Neuronal stem cell (in vitro differentiated cells): ENCODE measurements around the gene MORN5.

Experiments
- DNase-seq: peaks from one replicate; pipeline ENCODE4 v3.0.0-alpha.2; 2013; ENCODE audit warnings: low spot score
- H2AFZ ChIP-seq: one replicate; pipeline ENCODE4 v1.6.1; 2013; ENCODE audit warnings: mild to moderate bottlenecking, low read length, inconsistent platforms
- H2AK5ac ChIP-seq: 2 replicates; pipeline ENCODE4 v1.6.1; 2013; ENCODE audit warnings: low read depth, mild to moderate bottlenecking, inconsistent platforms, low read length, moderate library complexity, mixed read lengths
- H2BK120ac ChIP-seq: 2 replicates; pipeline ENCODE4 v1.6.1; 2013; ENCODE audit warnings: low read depth, mild to moderate bottlenecking, inconsistent platforms, low read length, moderate library complexity, mixed read lengths
- H2BK12ac ChIP-seq: one replicate; pipeline ENCODE4 v1.6.1; 2013; ENCODE audit warnings: low read length, inconsistent platforms
- H2BK15ac ChIP-seq: 2 replicates; pipeline ENCODE4 v1.6.1; 2013; ENCODE audit warnings: mild to moderate bottlenecking, low read length, inconsistent platforms, mixed read lengths
- H2BK5ac ChIP-seq: one replicate; pipeline ENCODE4 v1.6.1; 2013; ENCODE audit warnings: inconsistent platforms, mild to moderate bottlenecking, low read length, moderate library complexity
- H3K14ac ChIP-seq: one replicate; pipeline ENCODE4 v1.6.1; 2013; ENCODE audit warnings: low read length, inconsistent platforms
- H3K18ac ChIP-seq: 2 replicates; pipeline ENCODE4 v1.6.1; 2013; ENCODE audit warnings: low read length, inconsistent platforms
- H3K23ac ChIP-seq: 2 replicates; pipeline ENCODE4 v1.6.1; 2013; ENCODE audit warnings: low read depth, mild to moderate bottlenecking, mixed read lengths, low read length, inconsistent platforms; ENCODE audit not compliant: poor library complexity
- H3K27ac ChIP-seq: replicated peaks from 3 replicates; pipeline ENCODE4 v1.5.1; 2013; ENCODE audit warnings: low read length, inconsistent platforms
- H3K27me3 ChIP-seq, 3 experiments: 2 replicates each; pipeline ENCODE4 v1.6.1; 2013; ENCODE audit warnings: low read length in 3 of 3, mild to moderate bottlenecking in 2 of 3, inconsistent platforms in 1 of 3, low read depth in 1 of 3, mixed read lengths in 1 of 3, moderate library complexity in 1 of 3; ENCODE audit not compliant: control insufficient read depth in 3 of 3, insufficient read depth in 3 of 3
- H3K36me3 ChIP-seq, 2 donors: replicated peaks in 1 of 2; 2 replicates each; pipeline ENCODE4 v1.6.1; 2013; ENCODE audit warnings: low read length in 2 of 2; ENCODE audit not compliant: control insufficient read depth in 2 of 2, insufficient read depth in 2 of 2
- H3K4ac ChIP-seq: 2 replicates; pipeline ENCODE4 v1.6.1; 2013; ENCODE audit warnings: inconsistent platforms, mild to moderate bottlenecking, low read length, moderate library complexity
- H3K4me1 ChIP-seq, 2 donors: 1 replicate in 1 of 2; 2 replicates in 1 of 2; pipeline ENCODE4 v1.6.1; 2013; ENCODE audit warnings: low read length in 2 of 2, low read depth in 1 of 2; ENCODE audit not compliant: control insufficient read depth in 2 of 2, insufficient read depth in 1 of 2
- H3K4me2 ChIP-seq: one replicate; pipeline ENCODE4 v1.6.1; 2013; ENCODE audit warnings: mild to moderate bottlenecking, low read length, inconsistent platforms; ENCODE audit not compliant: insufficient read depth, poor library complexity, severe bottlenecking
- H3K4me3 ChIP-seq, 2 donors: 2 replicates each; pipeline ENCODE4 v1.5.1; 2013; ENCODE audit warnings: low read length in 2 of 2, mild to moderate bottlenecking in 2 of 2, inconsistent platforms in 1 of 2, moderate library complexity in 1 of 2
- H3K79me1 ChIP-seq: one replicate; pipeline ENCODE4 v1.6.1; 2013; ENCODE audit warnings: low read depth, mild to moderate bottlenecking, inconsistent platforms, low read length, moderate library complexity
- H3K9ac ChIP-seq: one replicate; pipeline ENCODE4 v1.6.1; 2013; ENCODE audit warnings: mild to moderate bottlenecking, low read depth, low read length, inconsistent platforms; ENCODE audit not compliant: poor library complexity
- H3K9me3 ChIP-seq, 2 donors: replicated peaks in 1 of 2; 2 replicates each; pipeline versions ENCODE3 to v1.6.1; 2013; ENCODE audit warnings: low read length in 2 of 2, mild to moderate bottlenecking in 2 of 2, inconsistent platforms in 1 of 2, low read depth in 1 of 2, mixed read lengths in 1 of 2, moderate library complexity in 1 of 2; ENCODE audit not compliant: control insufficient read depth in 2 of 2, insufficient read depth in 1 of 2
- H4K8ac ChIP-seq: one replicate; pipeline ENCODE4 v1.6.1; 2013; ENCODE audit warnings: low read depth, mild to moderate bottlenecking, inconsistent platforms, low read length, moderate library complexity
- H4K91ac ChIP-seq: one replicate; pipeline ENCODE4 v1.6.1; 2013; ENCODE audit warnings: low read length, low read depth, mild to moderate bottlenecking, inconsistent platforms; ENCODE audit not compliant: poor library complexity
- WGBS, 2 donors: extraction: QIAGEN DNeasy Blood & Tissue Kit; methylation state at CpG; one replicate each; pipeline ENCODE4 v1.1.7; 2013; ENCODE audit warnings: missing lambda C conversion rate in 2 of 2, mixed read lengths in 1 of 2; ENCODE audit not compliant: insufficient read length in 2 of 2, insufficient replicate concordance in 1 of 2; ENCODE audit errors: extremely low coverage in 2 of 2; 5-methylcytosine and 5-hydroxymethylcytosine counted together

Gene MORN5

DNA sequence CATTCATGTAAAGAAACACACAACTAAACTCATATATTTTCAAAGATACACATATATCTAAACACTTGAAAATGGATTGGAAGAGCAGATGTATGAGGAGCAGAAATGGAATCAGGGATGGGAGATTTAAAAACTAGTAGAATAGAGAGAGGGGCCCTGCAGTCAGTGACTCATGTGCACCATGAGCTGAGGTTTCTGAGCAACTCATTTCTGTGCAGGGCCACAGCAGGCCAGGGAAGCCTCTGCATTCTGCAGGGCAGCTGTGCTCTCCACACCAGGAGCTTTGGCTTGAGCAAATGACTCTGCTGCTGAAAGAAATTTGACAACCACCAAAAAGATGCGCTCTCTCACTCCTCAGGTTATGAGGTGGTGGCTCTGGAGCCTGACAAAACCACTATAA, 41.9 kb downstream of the MORN5 start:
- no peak overlapping the region for H4K8ac ChIP-seq
- H2AK5ac ChIP-seq, result no peak overlapping the region
- no peak overlapping the region for H2BK15ac ChIP-seq
- no peak overlapping the region for H3K18ac ChIP-seq
- H2BK12ac ChIP-seq, result no peak overlapping the region
- WGBS, 2 donors, result no CpG with 5 or more reads among the region's 1 CpG
- H2AFZ ChIP-seq, result no peak overlapping the region
- no peak overlapping the region for H2BK5ac ChIP-seq
- no peak overlapping the region for H3K9ac ChIP-seq
- H3K79me1 ChIP-seq, result no peaks in the 10 kb centered on the region
- H3K27me3 ChIP-seq, result peaks cover 0 to 92% (median 0%) of the 10 kb centered on the region in 3 experiments
- no peak overlapping the region for H3K27ac ChIP-seq
- peaks cover 0 to 6% of the 10 kb centered on the region in 2 donors for H3K4me1 ChIP-seq
- H3K4ac ChIP-seq, result no peak overlapping the region
- H3K4me3 ChIP-seq, result no peak overlapping the region
- peaks cover 0 to under 1% of the 10 kb centered on the region in 2 donors for H3K9me3 ChIP-seq
- H4K91ac ChIP-seq, result no peak overlapping the region
- no peak overlapping the region for H2BK120ac ChIP-seq
- H3K14ac ChIP-seq, result no peak overlapping the region
- no peaks in the 10 kb centered on the region for H3K36me3 ChIP-seq
- no peak overlapping the region for H3K4me2 ChIP-seq
- H3K23ac ChIP-seq, result no peak overlapping the region
- no peak for DNase-seq

DNA sequence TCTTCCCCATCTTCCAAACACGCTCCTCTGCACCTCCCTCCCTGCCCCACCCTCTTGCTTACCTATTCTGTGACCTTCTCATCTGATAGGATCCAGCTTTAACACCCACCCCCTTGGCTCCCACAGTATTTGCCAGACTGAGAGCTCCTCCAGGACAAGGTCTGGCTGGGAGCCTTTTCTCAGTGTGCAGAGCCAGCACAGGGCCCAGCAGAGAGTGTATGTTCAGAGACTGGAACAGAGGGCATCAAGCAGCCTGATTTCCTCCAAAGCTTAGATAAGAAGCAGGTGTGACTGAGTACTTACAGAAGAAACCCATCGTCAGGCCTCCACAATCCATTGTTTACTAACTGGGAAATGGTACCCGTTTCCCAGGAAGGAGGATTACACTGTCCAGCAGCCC, 42.4 kb downstream of the MORN5 start:
- H3K4me3 ChIP-seq, result no peak overlapping the region
- 100% methylated on average over 1 of the region's 3 CpGs; no CpG with 5 or more reads in 1 of the 2 donors for WGBS, 2 donors
- H2AFZ ChIP-seq, result no peak overlapping the region
- H3K18ac ChIP-seq, result no peak overlapping the region
- no peaks in the 10 kb centered on the region for H3K79me1 ChIP-seq
- no peak overlapping the region for H2BK15ac ChIP-seq
- peaks cover under 1 to 6% of the 10 kb centered on the region in 2 donors for H3K4me1 ChIP-seq
- H3K9me3 ChIP-seq, result peaks cover 0 to 3% of the 10 kb centered on the region in 2 donors
- H2BK5ac ChIP-seq, result no peak overlapping the region
- no peak overlapping the region for H3K9ac ChIP-seq
- H3K27me3 ChIP-seq, result peaks cover 0 to 93% (median 0%) of the 10 kb centered on the region in 3 experiments
- no peak overlapping the region for H2AK5ac ChIP-seq
- no peak overlapping the region for H4K8ac ChIP-seq
- no peak overlapping the region for H3K27ac ChIP-seq
- H3K4ac ChIP-seq, result no peak overlapping the region
- H3K14ac ChIP-seq, result no peak overlapping the region
- no peak overlapping the region for H4K91ac ChIP-seq
- no peak for DNase-seq
- H3K23ac ChIP-seq, result no peak overlapping the region
- no peak overlapping the region for H2BK12ac ChIP-seq
- no peaks in the 10 kb centered on the region for H3K36me3 ChIP-seq
- H3K4me2 ChIP-seq, result no peak overlapping the region
- H2BK120ac ChIP-seq, result no peak overlapping the region

DNA sequence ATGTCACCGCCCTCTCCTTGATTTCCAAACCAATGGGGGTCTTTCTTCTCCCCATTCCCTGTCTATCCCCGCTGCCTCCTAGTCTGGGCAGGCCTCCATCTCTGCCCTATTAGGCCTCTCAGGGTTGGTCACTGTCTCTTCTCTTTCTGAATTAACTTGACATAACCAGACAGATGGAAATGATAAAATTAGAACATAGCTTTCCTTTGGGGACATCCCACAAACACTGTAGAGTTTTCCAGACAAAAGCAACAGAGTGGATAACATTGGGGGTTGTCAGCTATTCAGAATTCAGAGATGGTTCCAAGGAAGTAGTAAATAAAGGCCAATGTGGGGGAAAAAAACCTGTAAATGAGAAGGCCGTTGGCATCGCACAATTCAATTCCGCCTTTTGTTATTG, 44.3 kb downstream of the MORN5 start:
- no peak for DNase-seq

DNA sequence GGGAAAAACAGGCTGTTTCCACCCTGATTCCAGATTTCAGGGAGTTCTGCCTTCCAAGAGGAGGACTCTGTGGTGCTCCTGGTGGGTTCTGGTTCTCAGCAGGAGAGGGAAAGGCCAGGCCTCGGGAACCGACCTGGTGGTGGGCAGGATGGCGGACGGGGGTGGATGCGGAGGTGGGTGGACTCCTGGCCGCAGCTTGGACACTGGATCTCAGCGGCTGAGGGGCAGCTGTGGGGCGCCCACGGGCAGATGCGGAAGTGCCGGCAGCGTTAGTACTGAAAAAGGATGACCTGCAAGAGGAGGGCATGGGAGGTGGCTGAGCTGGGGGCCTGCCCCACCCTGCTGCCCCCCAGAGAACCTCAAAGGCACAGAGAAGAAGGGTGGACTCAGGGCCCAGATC, 44.8 kb downstream of the MORN5 start:
- no peaks in the 10 kb centered on the region for H3K36me3 ChIP-seq
- H2AK5ac ChIP-seq, result peak overlapping the region; percentile 70
- peak overlapping the region; percentile 46 for H3K18ac ChIP-seq
- no peak overlapping the region for H2BK120ac ChIP-seq
- peaks cover 2% of the 10 kb centered on the region for H3K79me1 ChIP-seq
- H3K4me3 ChIP-seq, result no peak overlapping the region
- no peak overlapping the region for H4K8ac ChIP-seq
- peaks cover 2 to 4% of the 10 kb centered on the region in 2 donors for H3K4me1 ChIP-seq
- H2BK5ac ChIP-seq, result peak overlapping the region; percentile 75
- H2BK12ac ChIP-seq, result no peak overlapping the region
- no peak for DNase-seq
- H3K9ac ChIP-seq, result no peak overlapping the region
- H3K23ac ChIP-seq, result no peak overlapping the region
- no peak overlapping the region for H3K4ac ChIP-seq
- H3K27ac ChIP-seq, result no peak overlapping the region
- WGBS, 2 donors, result no CpG with 5 or more reads among the region's 12 CpGs
- no peak overlapping the region for H2BK15ac ChIP-seq
- H4K91ac ChIP-seq, result no peak overlapping the region
- peaks cover 0 to 3% of the 10 kb centered on the region in 2 donors for H3K9me3 ChIP-seq
- H2AFZ ChIP-seq, result no peak overlapping the region
- H3K27me3 ChIP-seq, result peaks cover 0 to 93% (median 0%) of the 10 kb centered on the region in 3 experiments
- H3K14ac ChIP-seq, result no peak overlapping the region
- H3K4me2 ChIP-seq, result no peak overlapping the region

More for the DNA sequence above, 44.3 kb downstream of the MORN5 start:
- Histone ChIP-seq H3K79me1 (no peaks in the 10 kb centered on the region), H2BK120ac (no peak overlapping the region), H3K4me3 (no peak overlapping the region), H3K4me1 (peaks cover 2 to 4% of the 10 kb centered on the region in 2 donors), H2AK5ac (no peak overlapping the region), H3K27ac (no peak overlapping the region), H3K36me3 (no peaks in the 10 kb centered on the region), H4K91ac (no peak overlapping the region), H3K18ac (no peak overlapping the region), H2BK5ac (peak overlapping the region; percentile 75), H3K23ac (no peak overlapping the region), H3K4me2 (no peak overlapping the region), H2BK12ac (no peak overlapping the region), H3K27me3 (peaks cover 0 to 93% (median 0%) of the 10 kb centered on the region in 3 experiments), H2BK15ac (no peak overlapping the region), H2AFZ (no peak overlapping the region), H4K8ac (no peak overlapping the region), H3K4ac (no peak overlapping the region), H3K14ac (no peak overlapping the region), H3K9me3 (peaks cover 0 to 3% of the 10 kb centered on the region in 2 donors), H3K9ac (no peak overlapping the region)
- no CpG with 5 or more reads among the region's 5 CpGs for WGBS, 2 donors
